NB4 (cell line): Measurements from ENCODE around the gene TRIO.

Source experiments
- DNase-seq: peaks from one replicate; pipeline ENCODE4 v3.0.0; 2010; ENCODE audit warnings: low read depth
- H3K4me3 ChIP-seq: one replicate; pipeline ENCODE4 v1.5.1; 2011; ENCODE audit warnings: mild to moderate bottlenecking, low read depth, low read length, moderate library complexity
- CTCF ChIP-seq: IDR thresholded peaks from one replicate; pipeline ENCODE4 v1.5.1; 2012; ENCODE audit warnings: low read depth, low read length
- MAX ChIP-seq: IDR thresholded peaks from 2 replicates; pipeline ENCODE4 v1.6.1; 2011; ENCODE audit warnings: low read depth, low read length
- MYC ChIP-seq: IDR thresholded peaks from 2 replicates; pipeline ENCODE4 v1.6.1; 2011; ENCODE audit warnings: low read depth, low read length
- POLR2A ChIP-seq: IDR thresholded peaks from 2 replicates; pipeline ENCODE4 v1.6.1; 2011; ENCODE audit warnings: mild to moderate bottlenecking; ENCODE audit not compliant: insufficient read length; ENCODE audit errors: extremely low read depth

The TRIO gene

GRCh38 chr5:14226554-14226953, 83.4 kb downstream of the TRIO start:
- TF ChIP-seq POLR2A (no peak), MAX (no peak), CTCF (no peak), MYC (no peak)
- H3K4me3 ChIP-seq = no peak overlapping the region
- DNase-seq = no peak

DNA sequence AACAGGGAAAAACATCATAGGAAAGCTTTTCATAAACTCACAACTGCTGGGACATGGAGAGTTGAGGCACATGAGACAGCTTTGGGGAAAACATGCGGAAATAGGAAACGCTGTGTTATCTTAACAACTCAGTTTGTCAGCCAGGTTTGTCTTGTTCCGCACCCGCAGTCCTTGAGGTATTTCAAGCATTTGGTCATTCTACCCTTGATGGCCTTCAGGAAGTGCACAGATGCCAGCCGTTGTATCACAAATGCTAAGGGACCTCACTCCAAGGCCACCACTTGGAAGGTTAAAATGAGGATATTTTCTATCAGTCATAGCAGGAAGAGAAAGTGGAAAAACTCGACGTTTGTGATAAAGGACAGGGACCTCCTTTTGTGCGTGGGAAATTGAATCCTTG, 83.8 kb downstream of the TRIO start:
- no peak for DNase-seq
- TF ChIP-seq MYC (no peak), CTCF (no peak), POLR2A (no peak), MAX (no peak)
- H3K4me3 ChIP-seq = no peak overlapping the region

DNA sequence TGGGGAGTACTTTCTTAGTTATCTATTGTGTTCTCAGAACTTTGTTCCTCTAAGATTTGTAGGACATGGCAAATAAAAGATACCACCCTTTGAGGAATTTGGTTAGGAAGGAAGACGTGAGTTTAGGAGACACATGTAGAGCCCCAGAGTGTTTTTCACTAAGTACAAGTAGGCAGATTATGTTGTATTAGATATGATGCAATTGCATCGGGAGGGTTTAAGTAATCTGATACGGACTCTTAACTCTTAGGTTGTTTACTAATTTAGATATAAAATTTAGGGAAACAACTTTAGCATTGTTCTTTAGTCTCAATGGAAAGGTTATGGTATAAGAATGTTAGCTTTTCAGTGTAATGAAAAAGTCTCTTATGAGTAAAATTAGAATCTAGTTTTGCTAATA, 84.4 kb downstream of the TRIO start:
- TF ChIP-seq MAX (no peak), POLR2A (no peak), MYC (no peak), CTCF (no peak)
- no peak for DNase-seq
- H3K4me3 ChIP-seq = no peak overlapping the region

DNA sequence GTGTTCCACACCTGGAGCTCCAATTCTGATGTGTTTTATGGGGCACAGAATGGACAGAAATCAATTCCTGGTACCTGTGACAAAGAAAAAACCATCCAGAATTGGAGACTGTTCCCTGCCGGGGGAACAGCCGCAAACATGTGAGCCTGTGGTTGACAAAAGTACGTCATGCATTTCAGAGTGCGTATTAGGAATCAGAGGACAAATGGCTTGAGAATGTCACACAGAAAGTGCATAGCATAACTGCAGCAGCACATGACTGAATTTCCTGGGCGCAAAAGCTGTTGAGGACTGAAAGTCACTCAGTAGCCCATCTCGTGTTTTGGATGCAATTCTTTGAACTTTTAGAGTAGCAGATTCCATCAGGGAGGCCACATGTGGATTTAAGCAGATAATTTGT, 85.1 kb downstream of the TRIO start:
- TF ChIP-seq CTCF = no peak
- TF ChIP-seq POLR2A = no peak
- TF ChIP-seq MAX = no peak
- no peak for TF ChIP-seq MYC
- no peak overlapping the region for H3K4me3 ChIP-seq
- no peak for DNase-seq

GRCh38 chr5:14229181-14229580, 86.0 kb downstream of the TRIO start:
- no peak overlapping the region for H3K4me3 ChIP-seq
- no peak for TF ChIP-seq MYC
- no peak for TF ChIP-seq MAX
- no peak for TF ChIP-seq POLR2A
- no peak for TF ChIP-seq CTCF
- no peak for DNase-seq

- TF ChIP-seq POLR2A = no peak
- no peak for TF ChIP-seq MYC
- no peak for TF ChIP-seq MAX
- TF ChIP-seq CTCF = no peak
- no peak overlapping the region for H3K4me3 ChIP-seq
- DNase-seq = no peak
Measured at GRCh38 chr5:14229734-14230133, 86.6 kb downstream of the TRIO start.
